Hepatocyte (in vitro differentiated cells): ENCODE measurements around the gene CLK3. TPM values are rescaled to one million over a fixed set of nuclear protein-coding genes. Genes with fewer than 3 reads are reported as not detected.
A peak's percentile ranks its signal among the peaks of the same experiment; 100 is the strongest.

ENCODE experiments used
- DNase-seq: peaks from one replicate; pipeline ENCODE4 v3.0.0-alpha.2; 2016; ENCODE audit warnings: low spot score
- H2AFZ ChIP-seq: fragments of 200-600 bp; sonication (generic); 2 replicates; pipeline ENCODE4 v1.6.0; 2016; ENCODE audit warnings: antibody characterized with exemption, mild to moderate bottlenecking
- H3K27ac ChIP-seq: fragments of 200-600 bp; sonication (generic); 2 replicates; pipeline ENCODE4 v1.5.1; 2016; ENCODE audit warnings: mild to moderate bottlenecking
- H3K27me3 ChIP-seq: fragments of 200-600 bp; sonication (generic); 2 replicates; pipeline ENCODE4 v1.6.1; 2016
- H3K36me3 ChIP-seq: fragments of 200-600 bp; sonication (generic); replicated peaks from 2 replicates; pipeline ENCODE4 v1.5.1; 2016; ENCODE audit warnings: low read depth; ENCODE audit not compliant: insufficient read depth
- H3K4me1 ChIP-seq: fragments of 200-600 bp; sonication (generic); 2 replicates; pipeline ENCODE4 v1.5.1; 2016; ENCODE audit warnings: mild to moderate bottlenecking, moderate library complexity; ENCODE audit not compliant: insufficient read depth
- H3K4me2 ChIP-seq: fragments of 200-600 bp; sonication (generic); 2 replicates; pipeline ENCODE4 v1.6.0; 2016
- H3K4me3 ChIP-seq: fragments of 200-600 bp; sonication (generic); 2 replicates; pipeline ENCODE4 v1.5.1; 2016; ENCODE audit warnings: mild to moderate bottlenecking
- H3K79me2 ChIP-seq: fragments of 200-600 bp; sonication (generic); 2 replicates; pipeline ENCODE4 v1.6.0; 2017; ENCODE audit warnings: mild to moderate bottlenecking
- H3K9me2 ChIP-seq: fragments of 200-600 bp; sonication (generic); replicated peaks from 2 replicates; pipeline ENCODE4 v1.6.0; 2017; ENCODE audit warnings: mild to moderate bottlenecking; ENCODE audit not compliant: insufficient read depth
- H3K9me3 ChIP-seq: fragments of 200-600 bp; sonication (generic); 2 replicates; pipeline ENCODE4 v1.5.1; 2016; ENCODE audit warnings: low read depth, mild to moderate bottlenecking
- H4K20me1 ChIP-seq: fragments of 200-600 bp; sonication (generic); 2 replicates; pipeline ENCODE4 v1.6.0; 2016; ENCODE audit warnings: mild to moderate bottlenecking; ENCODE audit not compliant: insufficient read depth, poor library complexity, severe bottlenecking
- CTCF ChIP-seq: fragments of 200-600 bp; sonication (generic); IDR thresholded peaks from 2 replicates; pipeline ENCODE4 v1.5.1; 2016; ENCODE audit warnings: antibody characterized with exemption, mild to moderate bottlenecking; ENCODE audit not compliant: poor library complexity
- EZH2 ChIP-seq: fragments of 200-600 bp; sonication (generic); IDR thresholded peaks from 2 replicates; pipeline ENCODE4 v1.6.1; 2016; ENCODE audit warnings: antibody characterized with exemption, mild to moderate bottlenecking, borderline replicate concordance
- EZH2phosphoT487 ChIP-seq: fragments of 200-600 bp; sonication (generic); IDR thresholded peaks from one replicate; pipeline ENCODE4 v1.6.1; 2018; ENCODE audit warnings: antibody characterized with exemption, mild to moderate bottlenecking, low read depth, moderate library complexity; ENCODE audit not compliant: unreplicated experiment, severe bottlenecking
- WGBS: methylation state at CpG from one replicate; pipeline ENCODE4 v1.1.6; 2016; ENCODE audit warnings: low lambda C conversion rate; ENCODE audit errors: missing lambda C conversion rate; 5-methylcytosine and 5-hydroxymethylcytosine counted together
- polyA plus RNA-seq: library from polyadenylated mRNA; unstranded; fragments of >200 nt; fragmentation: Nextera tagmentation; extraction: Ambion mirVana; gene quantifications from 2 replicates; pipeline ENCODE4 v1.2.1, GENCODE V29; 2016
- total RNA-seq: library from RNA; depleted of rRNA; stranded (reverse); fragments of >200 nt; gene quantifications from 2 replicates; pipeline ENCODE4 v1.2.3, GENCODE V29; 2014

CLK3 gene
- total and polyA plus RNA-seq, 2 experiments from 2014 or later = 69.0 to 71.3 TPM

GRCh38 chr15:74616996-74617395, 1.4 kb downstream of the CLK3 start:
- DNase-seq = no peak
- Histone ChIP-seq H3K27me3 (no peaks in the 10 kb centered on the region), H2AFZ (no peak overlapping the region), H3K27ac (peak overlapping the region; percentile 99), H3K9me2 (no peaks in the 10 kb centered on the region), H3K4me2 (peak overlapping the region; percentile 87), H3K36me3 (no peaks in the 10 kb centered on the region), H3K4me1 (peaks cover 14% of the 10 kb centered on the region), H4K20me1 (peaks cover 56% of the 10 kb centered on the region), H3K79me2 (peaks cover 63% of the 10 kb centered on the region), H3K4me3 (peak overlapping the region; percentile 98), H3K9me3 (no peaks in the 10 kb centered on the region)
- no peak for TF ChIP-seq EZH2
- no peak for TF ChIP-seq CTCF
- TF ChIP-seq EZH2phosphoT487 = no peak

- no peak for DNase-seq
- H3K4me3 ChIP-seq = no peak overlapping the region
- no peaks in the 10 kb centered on the region for H3K27me3 ChIP-seq
- H2AFZ ChIP-seq = no peak overlapping the region
- peaks cover 14% of the 10 kb centered on the region for H3K4me1 ChIP-seq
- H3K79me2 ChIP-seq = peaks cover 73% of the 10 kb centered on the region
- H4K20me1 ChIP-seq = peaks cover 66% of the 10 kb centered on the region
- H3K9me2 ChIP-seq = no peaks in the 10 kb centered on the region
- no peak for TF ChIP-seq EZH2
- no peak for TF ChIP-seq EZH2phosphoT487
- no peak for TF ChIP-seq CTCF
- H3K36me3 ChIP-seq = no peaks in the 10 kb centered on the region
- H3K27ac ChIP-seq = no peak overlapping the region
- 91% methylated on average over 15 of the region's 15 CpGs for WGBS
- H3K4me2 ChIP-seq = no peak overlapping the region
- H3K9me3 ChIP-seq = no peaks in the 10 kb centered on the region
These were observed 3.4 kb downstream of the CLK3 start for GRCh38 chr15:74618841-74619596.

- Histone ChIP-seq H3K79me2 (peaks cover 73% of the 10 kb centered on the region), H3K4me3 (no peak overlapping the region), H4K20me1 (peaks cover 66% of the 10 kb centered on the region), H3K27me3 (no peaks in the 10 kb centered on the region), H3K27ac (no peak overlapping the region), H3K4me1 (peaks cover 14% of the 10 kb centered on the region), H3K36me3 (no peaks in the 10 kb centered on the region), H3K9me2 (no peaks in the 10 kb centered on the region), H3K4me2 (no peak overlapping the region), H2AFZ (no peak overlapping the region), H3K9me3 (no peaks in the 10 kb centered on the region)
- DNase-seq = no peak
- WGBS = 94% methylated on average over 27 of the region's 27 CpGs
- TF ChIP-seq EZH2phosphoT487 (no peak), EZH2 (no peak), CTCF (no peak)
These were observed 4.4 kb downstream of the CLK3 start for GRCh38 chr15:74619916-74620635.
